Ishikawa (cell line): ENCODE data around the gene TFPI2.

Experiments used
- CEBPB ChIP-seq: IDR thresholded peaks from 2 replicates; pipeline ENCODE4 v1.6.1; 2012
- CREB1 ChIP-seq: IDR thresholded peaks from 2 replicates; pipeline ENCODE4 v1.6.1; 2012; ENCODE audit warnings: low read depth
- EGR1 ChIP-seq: IDR thresholded peaks from 2 replicates; pipeline ENCODE4 v1.6.1; 2012
- EP300 ChIP-seq: IDR thresholded peaks from 2 replicates; pipeline ENCODE4 v1.6.1; 2012; ENCODE audit warnings: borderline replicate concordance
- FOXM1 ChIP-seq: IDR thresholded peaks from 2 replicates; pipeline ENCODE4 v1.6.1; 2012; ENCODE audit warnings: low read depth, borderline replicate concordance
- NFIC ChIP-seq: IDR thresholded peaks from 2 replicates; pipeline ENCODE4 v1.6.1; 2012
- RAD21 ChIP-seq: IDR thresholded peaks from 2 replicates; pipeline ENCODE4 v1.6.1; 2012; ENCODE audit warnings: low read depth
- TAF1 ChIP-seq: IDR thresholded peaks from 2 replicates; pipeline ENCODE4 v1.6.1; 2012; ENCODE audit warnings: low read depth, mild to moderate bottlenecking
- TCF12 ChIP-seq: IDR thresholded peaks from 2 replicates; pipeline ENCODE4 v1.6.1; 2012; ENCODE audit warnings: low read depth
- TEAD4 ChIP-seq: IDR thresholded peaks from 2 replicates; pipeline ENCODE4 v1.6.1; 2012
- YY1 ChIP-seq: IDR thresholded peaks from 2 replicates; pipeline ENCODE4 v1.6.1; 2012; ENCODE audit warnings: low read depth
- ZBTB7A ChIP-seq: IDR thresholded peaks from 2 replicates; pipeline ENCODE4 v1.6.1; 2012; ENCODE audit warnings: low read depth
- TF ChIP-seq, protein P1 (sequence below): IDR thresholded peaks from 2 replicates; pipeline ENCODE4 v1.6.1; 2012
- TF ChIP-seq, protein P2 (sequence below): IDR thresholded peaks from 2 replicates; pipeline ENCODE4 v1.6.1; 2012
- TF ChIP-seq, protein P3 (sequence below): IDR thresholded peaks from 2 replicates; pipeline ENCODE4 v1.6.1; 2012; ENCODE audit warnings: low read depth, mild to moderate bottlenecking

The TFPI2 gene

DNA sequence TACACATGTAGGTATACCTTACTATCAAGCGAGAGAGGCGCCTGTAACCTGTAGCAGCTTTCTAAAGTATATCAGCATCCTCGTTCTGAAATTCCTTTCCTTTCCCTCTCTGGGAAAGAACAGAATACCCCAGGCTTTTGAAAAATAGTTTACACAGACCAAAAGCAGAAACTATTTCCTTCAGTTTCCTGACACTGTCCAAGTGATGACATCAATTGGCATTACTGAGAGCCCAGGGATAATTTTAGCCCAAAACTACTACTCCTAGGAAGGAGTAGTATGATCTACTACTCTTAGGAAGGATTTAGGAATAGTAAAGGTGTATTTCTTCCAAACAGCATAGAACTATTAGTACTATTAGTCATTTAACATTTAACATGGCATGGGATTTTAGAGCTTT is 37.0 kb upstream of the TFPI2 start:
- TF ChIP-seq EGR1 (no peak), ZBTB7A (no peak), EP300 (no peak), FOXM1 (no peak), YY1 (no peak), CREB1 (no peak), RAD21 (no peak), NFIC (no peak), CEBPB (no peak), TCF12 (no peak), TEAD4 (no peak), TAF1 (no peak)
- TF ChIP-seq, protein P1, sequence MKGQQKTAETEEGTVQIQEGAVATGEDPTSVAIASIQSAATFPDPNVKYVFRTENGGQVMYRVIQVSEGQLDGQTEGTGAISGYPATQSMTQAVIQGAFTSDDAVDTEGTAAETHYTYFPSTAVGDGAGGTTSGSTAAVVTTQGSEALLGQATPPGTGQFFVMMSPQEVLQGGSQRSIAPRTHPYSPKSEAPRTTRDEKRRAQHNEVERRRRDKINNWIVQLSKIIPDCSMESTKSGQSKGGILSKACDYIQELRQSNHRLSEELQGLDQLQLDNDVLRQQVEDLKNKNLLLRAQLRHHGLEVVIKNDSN, result no peak
- TF ChIP-seq, protein P2, sequence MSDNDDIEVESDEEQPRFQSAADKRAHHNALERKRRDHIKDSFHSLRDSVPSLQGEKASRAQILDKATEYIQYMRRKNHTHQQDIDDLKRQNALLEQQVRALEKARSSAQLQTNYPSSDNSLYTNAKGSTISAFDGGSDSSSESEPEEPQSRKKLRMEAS, result no peak
- TF ChIP-seq, protein P3, sequence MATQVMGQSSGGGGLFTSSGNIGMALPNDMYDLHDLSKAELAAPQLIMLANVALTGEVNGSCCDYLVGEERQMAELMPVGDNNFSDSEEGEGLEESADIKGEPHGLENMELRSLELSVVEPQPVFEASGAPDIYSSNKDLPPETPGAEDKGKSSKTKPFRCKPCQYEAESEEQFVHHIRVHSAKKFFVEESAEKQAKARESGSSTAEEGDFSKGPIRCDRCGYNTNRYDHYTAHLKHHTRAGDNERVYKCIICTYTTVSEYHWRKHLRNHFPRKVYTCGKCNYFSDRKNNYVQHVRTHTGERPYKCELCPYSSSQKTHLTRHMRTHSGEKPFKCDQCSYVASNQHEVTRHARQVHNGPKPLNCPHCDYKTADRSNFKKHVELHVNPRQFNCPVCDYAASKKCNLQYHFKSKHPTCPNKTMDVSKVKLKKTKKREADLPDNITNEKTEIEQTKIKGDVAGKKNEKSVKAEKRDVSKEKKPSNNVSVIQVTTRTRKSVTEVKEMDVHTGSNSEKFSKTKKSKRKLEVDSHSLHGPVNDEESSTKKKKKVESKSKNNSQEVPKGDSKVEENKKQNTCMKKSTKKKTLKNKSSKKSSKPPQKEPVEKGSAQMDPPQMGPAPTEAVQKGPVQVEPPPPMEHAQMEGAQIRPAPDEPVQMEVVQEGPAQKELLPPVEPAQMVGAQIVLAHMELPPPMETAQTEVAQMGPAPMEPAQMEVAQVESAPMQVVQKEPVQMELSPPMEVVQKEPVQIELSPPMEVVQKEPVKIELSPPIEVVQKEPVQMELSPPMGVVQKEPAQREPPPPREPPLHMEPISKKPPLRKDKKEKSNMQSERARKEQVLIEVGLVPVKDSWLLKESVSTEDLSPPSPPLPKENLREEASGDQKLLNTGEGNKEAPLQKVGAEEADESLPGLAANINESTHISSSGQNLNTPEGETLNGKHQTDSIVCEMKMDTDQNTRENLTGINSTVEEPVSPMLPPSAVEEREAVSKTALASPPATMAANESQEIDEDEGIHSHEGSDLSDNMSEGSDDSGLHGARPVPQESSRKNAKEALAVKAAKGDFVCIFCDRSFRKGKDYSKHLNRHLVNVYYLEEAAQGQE, result no peak

DNA sequence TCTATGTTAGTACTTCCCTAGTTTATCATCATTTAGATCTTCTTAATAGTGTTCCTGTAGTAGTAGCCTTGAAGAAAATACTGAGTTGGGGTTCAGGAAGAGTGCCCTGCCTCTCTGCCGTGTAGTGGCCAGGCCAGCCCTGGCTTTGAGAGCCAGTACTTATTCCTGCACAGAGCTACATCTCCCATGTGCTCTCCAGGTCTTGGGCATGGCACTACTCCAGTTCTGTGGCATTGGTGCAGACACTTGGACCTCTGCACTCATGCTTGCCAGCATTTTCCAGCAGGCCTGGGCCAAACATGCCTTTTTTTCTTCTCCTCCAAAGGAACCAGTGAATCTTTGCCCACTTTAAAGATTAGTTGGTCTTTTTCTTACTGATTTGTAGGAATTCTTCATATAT is 36.2 kb upstream of the TFPI2 start:
- TF ChIP-seq CREB1, result no peak
- no peak for TF ChIP-seq RAD21
- TF ChIP-seq TEAD4, result no peak
- TF ChIP-seq TCF12, result no peak
- TF ChIP-seq TAF1, result no peak
- TF ChIP-seq EGR1, result no peak
- TF ChIP-seq ZBTB7A, result no peak
- no peak for TF ChIP-seq YY1
- TF ChIP-seq, protein P2, result no peak

GRCh38 chr7:93923942-93924341 is 33.4 kb upstream of the TFPI2 start:
- TF ChIP-seq NFIC (no peak), FOXM1 (no peak), ZBTB7A (no peak), TCF12 (no peak), TAF1 (no peak), CREB1 (no peak), YY1 (no peak), RAD21 (no peak), CEBPB (no peak), EGR1 (no peak), EP300 (no peak), TEAD4 (no peak)
- TF ChIP-seq, protein P2, result no peak
- TF ChIP-seq, protein P1, result no peak
- TF ChIP-seq, protein P3, result no peak

DNA sequence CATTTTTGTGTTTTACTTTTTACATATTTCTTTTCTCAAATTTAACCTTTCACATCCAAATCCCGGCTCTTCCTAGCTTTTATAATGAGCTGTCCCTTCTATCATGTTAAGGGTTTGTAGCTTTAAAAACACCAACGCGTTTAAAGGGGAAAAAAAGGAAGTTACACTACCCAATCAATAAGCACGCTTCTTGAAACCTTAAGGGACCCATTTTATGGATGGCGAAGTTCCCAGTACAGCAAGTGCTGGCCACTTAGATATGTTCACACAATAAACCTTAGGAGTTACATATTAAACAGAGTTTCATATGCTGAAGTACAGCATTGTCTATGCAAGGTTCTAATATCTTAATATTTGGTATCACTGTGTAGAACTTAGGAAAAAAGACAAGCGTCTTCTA is 32.7 kb upstream of the TFPI2 start:
- TF ChIP-seq CEBPB (no peak), TCF12 (no peak), CREB1 (no peak), ZBTB7A (no peak), RAD21 (no peak), NFIC (no peak), FOXM1 (no peak), YY1 (no peak), EGR1 (no peak), TAF1 (no peak), EP300 (no peak), TEAD4 (no peak)
- TF ChIP-seq, protein P3, result no peak
- TF ChIP-seq, protein P2, result no peak
- TF ChIP-seq, protein P1, result no peak
